Raji (cell line): ENCODE data around the gene ACTN1.

Experiments used
- POLR2A ChIP-seq: IDR thresholded peaks from 2 replicates; pipeline ENCODE4 v1.6.1; 2011; ENCODE audit warnings: low read depth, low read length, control low read depth; ENCODE audit not compliant: insufficient read depth

Gene ACTN1

DNA sequence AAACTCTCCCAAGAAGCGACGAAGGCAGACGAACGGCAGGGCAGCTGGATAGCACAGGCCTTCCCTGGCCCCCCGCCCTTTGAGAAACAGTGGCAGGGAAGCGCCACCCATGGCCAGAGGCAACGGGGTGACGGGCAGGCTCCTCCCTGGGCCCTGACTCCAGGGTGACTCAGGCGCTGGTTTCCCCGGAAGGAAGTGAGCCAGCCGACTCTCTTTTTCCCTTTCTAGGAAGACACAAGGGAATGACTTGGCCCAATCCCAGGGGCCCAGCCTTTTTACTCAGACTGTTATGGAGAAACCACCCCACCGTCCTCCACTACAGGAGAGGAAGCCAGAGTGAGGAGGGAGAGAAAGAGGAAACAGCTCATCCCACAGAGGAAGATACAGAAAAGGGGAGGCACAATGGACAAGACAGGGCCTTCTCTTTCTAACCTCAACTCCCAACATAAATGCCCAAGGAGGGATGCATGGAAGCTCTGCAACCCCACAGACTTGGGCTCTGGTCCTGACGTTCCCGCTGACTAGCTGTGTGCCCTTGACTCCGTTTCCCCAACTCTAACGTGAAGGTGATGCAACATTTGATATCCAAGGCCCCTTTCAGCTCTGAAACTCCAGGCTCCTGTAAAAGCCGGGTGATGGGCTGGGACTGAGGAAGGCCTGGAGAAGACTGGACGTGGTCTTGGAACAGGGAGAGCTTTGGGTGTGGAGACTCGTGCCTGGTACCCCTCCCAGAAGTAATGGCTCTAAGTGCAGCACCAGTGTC, 27.9 kb downstream of the ACTN1 start:
- TF ChIP-seq POLR2A, result no peak

DNA sequence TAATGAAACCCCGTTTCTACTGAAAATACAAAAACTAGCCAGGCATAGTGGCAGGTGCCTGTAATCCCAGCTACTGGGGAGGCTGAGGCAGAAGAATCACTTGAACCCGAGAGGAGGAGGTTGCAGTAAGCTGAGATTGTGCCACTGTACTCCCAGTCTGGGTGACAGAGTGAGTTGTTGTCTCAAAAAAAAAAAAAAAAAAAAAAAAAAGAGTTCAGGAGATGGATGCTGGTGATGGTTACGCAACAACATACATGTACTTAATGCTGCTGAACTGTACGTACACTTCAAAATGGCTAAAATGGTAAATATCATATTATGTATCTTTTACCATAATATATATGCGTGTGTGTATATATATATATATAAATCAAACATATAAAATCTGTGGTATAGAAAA, 29.0 kb downstream of the ACTN1 start:
- no peak for TF ChIP-seq POLR2A

GRCh38 chr14:68949601-68949965, 29.5 kb downstream of the ACTN1 start:
- TF ChIP-seq POLR2A, result no peak

DNA sequence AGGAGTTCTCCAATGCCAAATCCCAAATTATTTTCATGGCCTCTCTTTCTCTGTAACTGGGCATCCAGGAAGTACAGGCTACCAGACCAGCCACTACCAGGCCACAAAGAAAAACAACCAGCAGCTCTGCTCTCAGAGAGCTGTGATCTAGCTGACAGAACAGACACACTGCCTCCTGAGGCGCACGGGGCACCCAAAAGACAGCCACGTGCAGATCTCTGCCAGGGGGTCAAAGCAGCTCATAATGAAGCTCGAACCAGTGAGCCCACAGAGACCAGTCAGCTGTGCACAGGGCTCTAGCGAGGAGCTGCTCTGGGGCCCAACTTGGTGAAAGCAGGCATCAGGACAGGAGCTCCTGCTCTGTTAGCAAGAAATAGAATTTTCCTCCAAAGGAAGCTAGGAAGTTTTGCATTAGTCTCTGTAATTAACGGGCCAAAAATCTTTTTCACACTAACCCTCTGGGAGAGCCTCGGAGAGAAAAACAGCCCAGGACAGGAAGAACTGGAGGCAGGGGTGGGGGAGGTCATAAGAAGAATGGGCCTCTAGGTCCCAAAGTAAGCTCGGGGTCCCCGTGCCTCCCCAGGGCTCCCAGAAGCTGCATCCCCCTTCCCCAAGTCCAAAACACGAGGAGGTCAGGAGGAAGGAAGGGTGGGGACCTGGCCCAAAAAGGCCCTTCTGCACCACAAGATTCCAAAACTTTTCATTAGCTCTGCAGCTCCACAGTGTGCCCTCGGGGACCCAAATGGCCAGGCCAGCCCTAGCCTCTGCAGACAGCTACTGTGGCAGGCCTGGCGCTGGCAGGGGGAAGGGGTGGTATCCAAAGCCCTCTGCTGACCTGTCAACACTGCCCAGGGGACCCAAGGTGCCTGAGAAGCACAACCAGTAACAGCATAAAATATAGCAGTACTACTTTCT, 30.2 kb downstream of the ACTN1 start:
- TF ChIP-seq POLR2A, result no peak

- TF ChIP-seq POLR2A, result no peak
These were observed 31.3 kb downstream of the ACTN1 start for GRCh38 chr14:68947802-68948201.

DNA sequence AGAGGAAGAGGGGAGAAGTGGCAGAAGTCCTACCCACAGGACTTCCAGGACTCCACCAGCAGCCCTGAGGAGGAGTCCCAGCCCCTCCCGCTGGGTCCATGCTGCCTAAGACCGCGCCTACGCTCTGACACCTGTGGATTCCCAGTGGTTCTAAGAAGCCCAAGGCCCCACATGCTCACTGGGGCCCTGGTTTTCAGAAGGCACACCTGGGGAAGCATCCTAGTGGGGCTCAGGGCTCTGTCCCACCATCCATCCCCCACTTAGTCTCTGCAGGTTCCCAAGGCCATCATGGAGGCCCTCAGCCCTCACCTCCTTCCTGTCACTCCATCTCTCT, 32.6 kb downstream of the ACTN1 start:
- TF ChIP-seq POLR2A, result no peak

DNA sequence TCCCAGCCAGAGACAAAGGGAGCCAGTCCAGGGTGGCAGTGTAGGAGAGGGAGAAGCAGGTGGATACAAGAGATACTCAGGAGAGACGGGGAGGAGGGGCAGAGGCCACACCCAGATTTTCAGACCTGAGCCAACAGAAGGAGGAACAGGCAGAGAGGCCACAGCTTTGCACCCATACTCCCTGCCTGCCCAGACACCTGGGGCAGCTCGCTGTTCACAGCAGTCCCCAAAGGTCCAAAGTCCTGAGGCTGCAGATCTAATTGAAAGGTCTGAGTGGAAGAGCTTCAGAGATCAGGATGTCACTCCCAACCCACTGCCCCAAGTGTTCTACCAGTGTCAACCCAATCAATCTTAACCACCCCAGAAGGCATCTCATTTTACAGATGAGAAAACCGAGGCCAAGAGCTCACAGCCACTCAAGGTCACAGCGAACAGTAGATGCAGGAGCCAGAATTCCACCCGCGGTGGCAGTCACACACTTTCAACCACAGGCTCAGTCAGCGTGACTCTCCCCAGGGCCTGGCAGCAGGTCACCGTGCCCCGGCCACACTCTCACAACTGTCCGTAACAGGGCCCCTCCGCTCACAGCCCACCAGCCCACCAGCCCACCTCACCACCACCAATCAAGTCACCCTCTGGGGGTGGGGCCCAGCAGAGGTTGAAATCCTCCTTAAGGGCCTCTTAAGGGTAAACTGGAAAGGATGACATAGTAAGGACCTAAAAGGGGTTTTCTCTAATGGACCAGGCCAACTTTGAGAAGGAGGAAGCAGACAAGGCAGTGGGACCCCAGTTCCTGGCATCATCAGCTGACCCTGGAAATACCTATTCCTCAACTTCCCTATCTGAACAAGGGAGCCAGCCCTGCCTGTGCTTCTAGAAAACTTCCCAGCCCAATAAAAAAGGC, 33.3 kb downstream of the ACTN1 start:
- TF ChIP-seq POLR2A, result no peak

DNA sequence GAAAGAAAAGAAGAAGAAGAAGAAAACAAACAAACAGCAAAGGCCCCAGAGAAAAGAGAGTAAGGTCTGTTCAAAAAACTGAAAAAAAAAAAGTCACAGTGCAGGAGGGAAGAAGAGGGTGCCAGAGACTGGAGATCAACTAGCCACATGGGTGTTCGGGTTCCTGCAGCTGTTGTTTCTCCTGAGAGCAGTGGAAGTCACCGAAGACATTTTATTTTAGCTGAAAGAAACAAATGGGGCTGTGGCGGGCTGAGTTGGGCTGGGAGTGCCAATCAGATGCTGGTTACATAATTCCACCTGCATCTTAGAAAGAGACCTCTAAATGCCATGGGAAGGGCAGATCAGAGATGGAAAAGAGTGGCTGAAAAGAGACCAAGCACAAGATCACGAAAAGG, 33.9 kb downstream of the ACTN1 start:
- TF ChIP-seq POLR2A, result no peak

GRCh38 chr14:68944162-68944561, 34.9 kb downstream of the ACTN1 start:
- TF ChIP-seq POLR2A, result no peak

GRCh38 chr14:68943107-68943506, 36.0 kb downstream of the ACTN1 start:
- TF ChIP-seq POLR2A, result no peak

DNA sequence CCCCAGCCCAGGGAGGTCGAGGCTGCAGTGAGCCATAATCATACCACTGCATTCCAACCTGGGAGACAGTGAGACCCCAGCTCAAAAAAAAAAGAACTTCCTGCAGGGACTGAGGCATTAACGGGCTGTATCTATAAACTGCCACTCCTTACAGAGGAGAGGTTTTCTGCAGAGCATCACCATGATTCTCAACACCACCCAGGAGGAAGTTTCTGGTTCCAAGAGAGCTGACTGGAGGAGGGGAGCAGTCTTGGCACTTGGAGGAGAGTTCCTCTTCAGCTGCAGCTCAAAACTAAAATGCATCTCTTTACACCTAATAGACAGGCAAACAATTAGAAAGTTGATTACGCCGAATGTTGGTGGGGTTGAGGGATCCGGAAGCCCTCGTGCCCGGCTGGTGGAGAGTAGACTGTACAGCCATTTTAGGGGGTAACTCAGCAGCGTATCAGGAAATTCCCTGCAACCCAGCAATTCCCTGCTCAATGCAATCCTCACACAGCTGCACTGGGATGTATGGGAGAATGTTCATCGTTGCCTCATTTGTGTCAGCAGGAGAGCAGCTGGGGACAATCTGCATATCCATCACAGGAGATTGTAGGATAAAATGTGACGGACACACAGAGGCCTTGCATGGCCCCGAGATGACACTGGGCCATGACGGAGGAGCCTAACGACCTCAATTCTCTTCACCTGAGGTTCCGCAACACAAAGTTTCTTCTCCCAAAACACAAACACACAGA, 36.6 kb downstream of the ACTN1 start:
- TF ChIP-seq POLR2A, result no peak

GRCh38 chr14:68941820-68942219, 37.3 kb downstream of the ACTN1 start:
- TF ChIP-seq POLR2A, result no peak

- no peak for TF ChIP-seq POLR2A
These were observed 38.4 kb downstream of the ACTN1 start for GRCh38 chr14:68940614-68941185.

GRCh38 chr14:68939893-68940613, 39.0 kb downstream of the ACTN1 start:
- TF ChIP-seq POLR2A, result no peak
